ENCODE data around the gene DCAF17. TPM values are rescaled to one million over a fixed set of nuclear protein-coding genes. Genes with fewer than 3 reads are reported as not detected.
"Not testable (repeated sequence)": the region's sequence is repeated elsewhere in the genome, so short reads cannot be mapped to it uniquely, and the experiment has no call there.

The DCAF17 gene
- total RNA-seq, 4 donors from 2014 or later: 8.3 to 18.1 (median 13.0) TPM

DNA sequence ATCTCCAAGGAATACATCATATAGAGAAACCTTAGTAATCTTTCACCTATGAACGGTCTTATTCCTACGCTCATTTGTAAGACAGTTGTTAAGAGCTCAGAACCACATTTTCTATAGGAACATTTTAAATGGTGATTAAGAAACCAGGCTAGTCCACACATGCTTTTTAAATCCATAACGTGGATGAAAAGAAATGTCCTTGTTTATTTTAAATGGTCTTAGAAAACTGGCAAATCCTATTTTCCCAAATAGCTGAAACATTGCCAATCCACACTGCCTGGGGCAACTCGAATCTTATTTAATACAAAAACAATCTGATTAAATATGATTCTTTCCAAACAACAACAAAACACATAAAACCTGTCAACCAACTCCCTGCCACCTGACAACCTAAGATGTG lies 23.9 kb upstream of the DCAF17 start:
- TF ChIP-seq POLR2A (IDR thresholded peaks at IDR 0.05): no peak
- TF ChIP-seq, protein P1, sequence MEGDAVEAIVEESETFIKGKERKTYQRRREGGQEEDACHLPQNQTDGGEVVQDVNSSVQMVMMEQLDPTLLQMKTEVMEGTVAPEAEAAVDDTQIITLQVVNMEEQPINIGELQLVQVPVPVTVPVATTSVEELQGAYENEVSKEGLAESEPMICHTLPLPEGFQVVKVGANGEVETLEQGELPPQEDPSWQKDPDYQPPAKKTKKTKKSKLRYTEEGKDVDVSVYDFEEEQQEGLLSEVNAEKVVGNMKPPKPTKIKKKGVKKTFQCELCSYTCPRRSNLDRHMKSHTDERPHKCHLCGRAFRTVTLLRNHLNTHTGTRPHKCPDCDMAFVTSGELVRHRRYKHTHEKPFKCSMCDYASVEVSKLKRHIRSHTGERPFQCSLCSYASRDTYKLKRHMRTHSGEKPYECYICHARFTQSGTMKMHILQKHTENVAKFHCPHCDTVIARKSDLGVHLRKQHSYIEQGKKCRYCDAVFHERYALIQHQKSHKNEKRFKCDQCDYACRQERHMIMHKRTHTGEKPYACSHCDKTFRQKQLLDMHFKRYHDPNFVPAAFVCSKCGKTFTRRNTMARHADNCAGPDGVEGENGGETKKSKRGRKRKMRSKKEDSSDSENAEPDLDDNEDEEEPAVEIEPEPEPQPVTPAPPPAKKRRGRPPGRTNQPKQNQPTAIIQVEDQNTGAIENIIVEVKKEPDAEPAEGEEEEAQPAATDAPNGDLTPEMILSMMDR (IDR thresholded peaks at IDR 0.05): no peak
- peak overlapping the region in 3 of 4 donors; percentile 68 to 69 (median 68) for H3K27ac ChIP-seq
- H3K9me3 ChIP-seq: no peaks in the 10 kb centered on the region
- intact Hi-C loops (cut with DNase I): no loop called here
- DNase-seq: no peak
- peak overlapping the region in 2 of 4 donors; percentile 33 to 56 for H3K4me3 ChIP-seq
- no peaks in the 10 kb centered on the region for H3K27me3 ChIP-seq
- no peaks in the 10 kb centered on the region for H3K36me3 ChIP-seq
- WGBS, 2 donors: 35 to 43% methylated on average over 4 of the region's 4 CpGs
- H3K4me1 ChIP-seq: peaks cover 0 to 31% (median 5%) of the 10 kb centered on the region in 3 donors

DNA sequence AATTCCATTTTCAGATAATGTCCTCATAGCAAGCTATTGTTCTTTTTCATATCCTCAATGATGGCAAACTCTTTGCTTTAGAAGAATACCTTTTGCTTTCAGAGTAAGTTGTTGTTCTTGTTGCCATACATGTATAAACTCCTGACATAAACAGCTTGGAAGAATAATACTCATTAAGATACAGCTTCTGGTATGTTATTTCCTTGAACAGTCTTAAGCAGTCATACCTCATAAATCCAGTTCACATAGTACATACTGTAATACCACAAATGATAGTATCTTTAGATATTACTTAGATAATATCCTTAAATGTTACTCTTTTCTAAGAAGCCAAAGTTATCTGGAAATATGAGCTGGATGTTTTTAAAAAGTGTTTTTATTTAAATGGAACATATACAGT lies 23.4 kb upstream of the DCAF17 start:
- no peak for TF ChIP-seq POLR2A (IDR thresholded peaks at IDR 0.05)
- TF ChIP-seq, protein P1 (IDR thresholded peaks at IDR 0.05): no peak
- Histone ChIP-seq H3K27ac (peak overlapping the region in 2 of 4 donors; percentile 68), H3K4me1 (peaks cover 0 to 32% (median 6%) of the 10 kb centered on the region in 3 donors), H3K27me3 (no peaks in the 10 kb centered on the region), H3K36me3 (no peaks in the 10 kb centered on the region), H3K4me3 (no peak overlapping the region), H3K9me3 (no peaks in the 10 kb centered on the region)
- DNase-seq: no peak
- intact Hi-C loops (cut with DNase I): no loop called here

DNA sequence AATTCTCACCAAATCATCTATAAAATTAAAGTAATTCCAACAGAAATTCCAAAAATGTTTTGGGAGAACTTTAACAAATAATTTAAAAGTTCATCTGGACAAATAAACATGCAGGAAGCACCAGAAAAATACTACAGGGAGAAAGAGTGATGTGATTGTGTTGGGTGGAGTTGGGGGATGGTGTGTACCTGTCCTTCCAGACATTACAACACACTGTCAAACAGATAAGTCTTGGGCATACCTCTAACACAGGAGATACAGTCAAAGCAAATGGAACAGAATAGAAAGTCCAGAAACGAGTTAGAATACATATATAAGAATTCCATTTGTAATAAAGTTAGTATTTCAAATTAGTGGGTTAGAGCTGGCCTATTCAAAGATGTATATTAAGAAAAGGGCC lies 22.8 kb upstream of the DCAF17 start:
- Histone ChIP-seq H3K4me1 (peaks cover 0 to 36% (median 9%) of the 10 kb centered on the region in 3 donors), H3K9me3 (no peaks in the 10 kb centered on the region), H3K4me3 (no peak overlapping the region), H3K27me3 (no peaks in the 10 kb centered on the region), H3K36me3 (no peaks in the 10 kb centered on the region), H3K27ac (no peak overlapping the region)
- TF ChIP-seq, protein P1 (IDR thresholded peaks at IDR 0.05): no peak
- TF ChIP-seq POLR2A (IDR thresholded peaks at IDR 0.05): no peak
- 68 to 75% methylated on average over 1 of the region's 1 CpG for WGBS, 2 donors
- no peak for DNase-seq
- intact Hi-C loops (cut with DNase I): no loop called here

DNA sequence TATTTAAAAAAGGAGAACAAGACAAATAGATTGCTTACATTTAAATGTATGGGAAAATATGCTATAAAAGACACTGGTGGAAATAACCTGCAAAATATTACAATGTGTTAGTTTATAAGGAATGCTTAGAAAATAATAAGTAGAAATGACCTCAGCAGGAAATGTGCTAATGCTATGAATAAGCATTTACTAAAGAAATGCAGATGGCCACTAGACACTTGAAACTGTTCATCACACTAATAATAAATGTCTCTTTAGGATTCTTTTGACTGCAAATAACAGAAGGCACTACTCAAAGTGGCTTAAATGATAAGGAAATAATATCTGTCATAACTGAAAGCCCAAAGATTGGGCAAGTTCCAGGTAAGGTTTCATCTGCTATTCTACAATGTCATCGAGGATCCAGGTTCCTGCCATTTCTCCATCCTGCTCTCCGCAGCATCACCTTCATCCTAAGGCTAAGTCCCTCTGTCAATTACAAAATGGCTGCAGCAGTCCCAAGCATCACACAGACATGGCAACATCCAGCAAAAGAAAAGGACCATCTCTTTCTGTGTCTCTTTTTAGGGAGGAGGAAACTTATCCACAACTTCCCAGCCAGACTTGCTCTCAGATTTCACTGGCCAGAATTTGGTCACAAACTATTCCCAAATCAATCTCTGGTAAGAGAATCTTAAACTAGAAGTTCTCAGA lies 22.1 kb upstream of the DCAF17 start:
- intact Hi-C loops (cut with DNase I): no loop called here
- Histone ChIP-seq H3K4me3 (no peak overlapping the region), H3K27me3 (no peaks in the 10 kb centered on the region), H3K36me3 (no peaks in the 10 kb centered on the region), H3K4me1 (peaks cover 0 to 36% (median 9%) of the 10 kb centered on the region in 3 donors), H3K27ac (no peak overlapping the region), H3K9me3 (no peaks in the 10 kb centered on the region)
- no peak for DNase-seq
- no peak for TF ChIP-seq POLR2A (IDR thresholded peaks at IDR 0.05)
- TF ChIP-seq, protein P1 (IDR thresholded peaks at IDR 0.05): no peak
- 79 to 84% methylated on average over 2 of the region's 2 CpGs for WGBS, 2 donors

DNA sequence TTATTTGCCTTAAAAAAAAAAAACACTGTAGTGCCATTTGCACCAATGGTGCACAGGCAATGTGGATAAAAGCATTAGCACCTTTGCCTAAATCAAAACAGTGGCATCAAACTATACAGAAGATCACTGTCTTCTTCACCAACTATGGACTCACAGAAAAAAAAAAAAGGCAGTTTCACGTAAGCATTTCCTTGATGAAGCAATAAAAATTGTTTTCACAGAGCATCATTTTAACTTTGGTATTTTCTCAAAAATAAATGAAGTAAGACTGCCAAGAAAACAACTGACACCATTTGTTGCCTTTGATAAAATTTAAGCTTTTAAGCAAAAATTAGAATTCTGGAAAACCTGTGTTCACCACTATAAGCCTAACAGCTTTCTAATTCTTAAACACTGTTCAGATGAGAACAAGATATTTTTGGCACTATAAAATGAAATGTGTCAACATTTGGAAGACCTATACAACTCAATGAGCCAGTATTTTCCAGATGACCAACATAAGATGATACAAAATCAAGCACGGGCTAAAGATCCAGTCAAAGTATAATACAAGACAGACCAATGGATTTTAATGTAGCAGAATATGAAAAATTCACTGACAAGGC lies 21.4 kb upstream of the DCAF17 start:
- no peak overlapping the region for H3K4me3 ChIP-seq
- peaks cover 0 to 36% (median 9%) of the 10 kb centered on the region in 3 donors for H3K4me1 ChIP-seq
- no peak for DNase-seq
- intact Hi-C loops (cut with DNase I): no loop called here
- WGBS, 2 donors: 75 to 80% methylated on average over 2 of the region's 2 CpGs
- H3K9me3 ChIP-seq: no peaks in the 10 kb centered on the region
- no peaks in the 10 kb centered on the region for H3K27me3 ChIP-seq
- H3K27ac ChIP-seq: no peak overlapping the region
- H3K36me3 ChIP-seq: no peaks in the 10 kb centered on the region
- TF ChIP-seq POLR2A (IDR thresholded peaks at IDR 0.05): no peak
- TF ChIP-seq, protein P1 (IDR thresholded peaks at IDR 0.05): no peak

DNA sequence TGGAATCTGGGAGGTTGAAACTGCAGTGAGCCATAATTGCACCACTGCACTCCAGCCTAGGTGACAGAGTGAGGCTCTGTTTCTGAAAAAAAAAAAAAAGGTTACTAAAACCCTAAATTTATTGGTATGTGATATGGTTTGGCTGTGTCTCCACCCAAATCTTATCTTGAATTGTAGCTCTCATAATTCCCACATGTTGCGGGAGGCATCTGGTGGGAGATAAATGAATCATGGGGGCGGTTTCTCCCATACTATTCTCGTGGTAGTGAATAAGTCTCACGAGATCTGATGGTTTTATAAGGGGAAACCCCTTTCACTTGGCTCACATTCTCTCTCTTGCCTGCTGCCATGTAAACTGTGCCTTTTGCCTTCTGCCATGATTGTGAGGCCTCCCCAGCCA lies 19.4 kb upstream of the DCAF17 start:
- WGBS, 2 donors: 63 to 70% methylated on average over 4 of the region's 4 CpGs
- peaks cover 0 to 22% (median 5%) of the 10 kb centered on the region in 3 donors for H3K4me1 ChIP-seq
- intact Hi-C loops (cut with DNase I): loop anchor here (5.0 kb wide), 1 partner anchor 442 kb away; no protein-coding TSS in a partner anchor
- not testable (repeated sequence) for DNase-seq, H3K27ac ChIP-seq, H3K27me3 ChIP-seq, H3K4me3 ChIP-seq, H3K9me3 ChIP-seq, H3K36me3 ChIP-seq
